DND-41 (cell line): ENCODE measurements around the gene IL10.

Source experiments
- EZH2 ChIP-seq: IDR thresholded peaks from 3 replicates; pipeline ENCODE4 v1.6.1; 2012; ENCODE audit warnings: borderline replicate concordance, low read depth, mild to moderate bottlenecking, moderate library complexity, low read length, inconsistent platforms; ENCODE audit not compliant: severe bottlenecking
- TF ChIP-seq, protein P1 (sequence below): IDR thresholded peaks from 2 replicates; pipeline ENCODE4 v1.5.1; 2012; ENCODE audit warnings: borderline replicate concordance, low read length, moderate library complexity, mild to moderate bottlenecking; ENCODE audit not compliant: poor library complexity, severe bottlenecking; ENCODE audit errors: extremely low read depth

DNA sequence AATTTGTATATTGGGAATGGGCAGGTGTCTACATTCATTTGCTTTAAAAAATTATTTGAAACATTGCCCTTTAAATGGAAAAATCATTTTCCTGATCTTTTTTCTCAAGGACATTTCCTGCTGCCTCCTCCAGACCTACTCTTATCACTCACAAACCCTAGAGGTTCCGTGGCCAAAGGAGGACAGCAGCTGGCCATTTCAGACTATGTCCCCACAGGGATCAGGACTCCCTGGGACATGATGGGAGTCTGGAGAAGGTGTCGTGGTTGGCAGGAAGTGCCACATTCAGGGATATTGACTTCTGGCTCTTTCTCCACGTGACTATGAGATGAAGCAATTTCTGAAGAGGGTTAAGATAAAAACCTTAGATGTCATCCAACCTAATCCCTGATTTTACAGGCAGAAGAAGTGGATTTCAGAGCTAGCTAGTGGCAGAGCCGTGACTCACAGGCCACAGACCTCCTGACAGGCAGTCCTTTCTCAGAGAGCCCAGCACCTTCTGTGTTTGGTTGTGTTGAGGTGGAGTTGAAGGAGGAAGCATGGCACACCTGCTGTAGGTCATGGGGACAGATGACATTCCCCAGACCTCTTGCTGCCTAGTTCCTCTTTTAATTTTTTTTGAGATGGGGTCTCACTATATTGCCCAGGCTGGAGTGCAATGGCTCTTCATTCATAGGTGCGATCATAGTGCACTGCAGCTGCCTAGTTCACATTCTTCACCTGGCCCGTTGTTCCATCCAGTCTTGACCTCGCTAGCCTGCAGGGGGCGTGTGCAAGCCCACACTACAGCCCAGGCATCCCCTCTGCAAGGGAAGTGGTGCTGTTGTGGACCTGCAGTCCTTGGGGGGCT is 25.5 kb upstream of the IL10 start:
- TF ChIP-seq, protein P1, sequence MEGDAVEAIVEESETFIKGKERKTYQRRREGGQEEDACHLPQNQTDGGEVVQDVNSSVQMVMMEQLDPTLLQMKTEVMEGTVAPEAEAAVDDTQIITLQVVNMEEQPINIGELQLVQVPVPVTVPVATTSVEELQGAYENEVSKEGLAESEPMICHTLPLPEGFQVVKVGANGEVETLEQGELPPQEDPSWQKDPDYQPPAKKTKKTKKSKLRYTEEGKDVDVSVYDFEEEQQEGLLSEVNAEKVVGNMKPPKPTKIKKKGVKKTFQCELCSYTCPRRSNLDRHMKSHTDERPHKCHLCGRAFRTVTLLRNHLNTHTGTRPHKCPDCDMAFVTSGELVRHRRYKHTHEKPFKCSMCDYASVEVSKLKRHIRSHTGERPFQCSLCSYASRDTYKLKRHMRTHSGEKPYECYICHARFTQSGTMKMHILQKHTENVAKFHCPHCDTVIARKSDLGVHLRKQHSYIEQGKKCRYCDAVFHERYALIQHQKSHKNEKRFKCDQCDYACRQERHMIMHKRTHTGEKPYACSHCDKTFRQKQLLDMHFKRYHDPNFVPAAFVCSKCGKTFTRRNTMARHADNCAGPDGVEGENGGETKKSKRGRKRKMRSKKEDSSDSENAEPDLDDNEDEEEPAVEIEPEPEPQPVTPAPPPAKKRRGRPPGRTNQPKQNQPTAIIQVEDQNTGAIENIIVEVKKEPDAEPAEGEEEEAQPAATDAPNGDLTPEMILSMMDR, result peak; percentile 65
- TF ChIP-seq EZH2, result no peak
